A549 (cell line): Measurements from ENCODE around the gene TMEM53.

Experiments used
- CEBPB ChIP-seq, 2 experiments: fragments of >200 bp in 1 of 2; sonication (Bioruptor Twin) in 1 of 2; formaldehyde crosslinking in 1 of 2; IDR thresholded peaks; 2 replicates each; pipeline ENCODE4 v1.6.1; 2012 to 2016
- HOXB13 ChIP-seq: fragments of 250-450 bp; sonication (Bioruptor Pico); IDR thresholded peaks from 2 replicates; pipeline ENCODE4 v1.5.0; 2020; ENCODE audit warnings: low read depth, mild to moderate bottlenecking, moderate library complexity
- JUNB ChIP-seq: fragments of >200 bp; sonication (Bioruptor Twin); formaldehyde crosslinking; IDR thresholded peaks from 2 replicates; pipeline ENCODE4 v1.6.1; 2016
- PBX3 ChIP-seq: IDR thresholded peaks from 2 replicates; pipeline ENCODE4 v1.6.1; 2012
- POLR2A ChIP-seq: IDR thresholded peaks from 2 replicates; pipeline ENCODE4 v1.6.1; 2012; ENCODE audit warnings: mild to moderate bottlenecking, low read length
- RCOR1 ChIP-seq: fragments of 150-350 bp; IDR thresholded peaks from 2 replicates; pipeline ENCODE4 v1.6.1; 2014; ENCODE audit warnings: antibody characterized with exemption, low read length, low read depth
- RNF2 ChIP-seq: fragments of 200-600 bp; sonication (generic); IDR thresholded peaks from 2 replicates; pipeline ENCODE4 v1.6.1; 2016; ENCODE audit warnings: low read depth, mild to moderate bottlenecking, antibody characterized with exemption, moderate library complexity, borderline replicate concordance
- SMC3 ChIP-seq: fragments of >200 bp; sonication (Bioruptor Twin); formaldehyde crosslinking; IDR thresholded peaks from 3 replicates; pipeline ENCODE4 v1.6.1; 2018; ENCODE audit warnings: inconsistent platforms
- TP53 ChIP-seq: fragments of 250-450 bp; sonication (Bioruptor Pico); IDR thresholded peaks from 2 replicates; pipeline ENCODE4 v1.5.0; 2021; ENCODE audit warnings: mild to moderate bottlenecking, moderate library complexity
- TF ChIP-seq, protein P1 (sequence below): fragments of >200 bp; sonication (Bioruptor Twin); formaldehyde crosslinking; IDR thresholded peaks from 3 replicates; pipeline ENCODE4 v1.5.1; 2016
- TF ChIP-seq, protein P2 (sequence below): fragments of 200-600 bp; sonication (generic); IDR thresholded peaks from 2 replicates; pipeline ENCODE4 v1.6.1; 2016; ENCODE audit warnings: antibody characterized with exemption, mild to moderate bottlenecking, moderate library complexity

- TF ChIP-seq PBX3 (no peak), POLR2A (no peak), RNF2 (no peak), CEBPB (IDR thresholded peaks at IDR 0.05) (no peak), TP53 (CRISPR knock-in tag) (no peak), JUNB (no peak), HOXB13 (CRISPR knock-in tag) (no peak), RCOR1 (no peak), SMC3 (no peak)
- TF ChIP-seq, protein P1, sequence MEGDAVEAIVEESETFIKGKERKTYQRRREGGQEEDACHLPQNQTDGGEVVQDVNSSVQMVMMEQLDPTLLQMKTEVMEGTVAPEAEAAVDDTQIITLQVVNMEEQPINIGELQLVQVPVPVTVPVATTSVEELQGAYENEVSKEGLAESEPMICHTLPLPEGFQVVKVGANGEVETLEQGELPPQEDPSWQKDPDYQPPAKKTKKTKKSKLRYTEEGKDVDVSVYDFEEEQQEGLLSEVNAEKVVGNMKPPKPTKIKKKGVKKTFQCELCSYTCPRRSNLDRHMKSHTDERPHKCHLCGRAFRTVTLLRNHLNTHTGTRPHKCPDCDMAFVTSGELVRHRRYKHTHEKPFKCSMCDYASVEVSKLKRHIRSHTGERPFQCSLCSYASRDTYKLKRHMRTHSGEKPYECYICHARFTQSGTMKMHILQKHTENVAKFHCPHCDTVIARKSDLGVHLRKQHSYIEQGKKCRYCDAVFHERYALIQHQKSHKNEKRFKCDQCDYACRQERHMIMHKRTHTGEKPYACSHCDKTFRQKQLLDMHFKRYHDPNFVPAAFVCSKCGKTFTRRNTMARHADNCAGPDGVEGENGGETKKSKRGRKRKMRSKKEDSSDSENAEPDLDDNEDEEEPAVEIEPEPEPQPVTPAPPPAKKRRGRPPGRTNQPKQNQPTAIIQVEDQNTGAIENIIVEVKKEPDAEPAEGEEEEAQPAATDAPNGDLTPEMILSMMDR = no peak
- TF ChIP-seq, protein P2, sequence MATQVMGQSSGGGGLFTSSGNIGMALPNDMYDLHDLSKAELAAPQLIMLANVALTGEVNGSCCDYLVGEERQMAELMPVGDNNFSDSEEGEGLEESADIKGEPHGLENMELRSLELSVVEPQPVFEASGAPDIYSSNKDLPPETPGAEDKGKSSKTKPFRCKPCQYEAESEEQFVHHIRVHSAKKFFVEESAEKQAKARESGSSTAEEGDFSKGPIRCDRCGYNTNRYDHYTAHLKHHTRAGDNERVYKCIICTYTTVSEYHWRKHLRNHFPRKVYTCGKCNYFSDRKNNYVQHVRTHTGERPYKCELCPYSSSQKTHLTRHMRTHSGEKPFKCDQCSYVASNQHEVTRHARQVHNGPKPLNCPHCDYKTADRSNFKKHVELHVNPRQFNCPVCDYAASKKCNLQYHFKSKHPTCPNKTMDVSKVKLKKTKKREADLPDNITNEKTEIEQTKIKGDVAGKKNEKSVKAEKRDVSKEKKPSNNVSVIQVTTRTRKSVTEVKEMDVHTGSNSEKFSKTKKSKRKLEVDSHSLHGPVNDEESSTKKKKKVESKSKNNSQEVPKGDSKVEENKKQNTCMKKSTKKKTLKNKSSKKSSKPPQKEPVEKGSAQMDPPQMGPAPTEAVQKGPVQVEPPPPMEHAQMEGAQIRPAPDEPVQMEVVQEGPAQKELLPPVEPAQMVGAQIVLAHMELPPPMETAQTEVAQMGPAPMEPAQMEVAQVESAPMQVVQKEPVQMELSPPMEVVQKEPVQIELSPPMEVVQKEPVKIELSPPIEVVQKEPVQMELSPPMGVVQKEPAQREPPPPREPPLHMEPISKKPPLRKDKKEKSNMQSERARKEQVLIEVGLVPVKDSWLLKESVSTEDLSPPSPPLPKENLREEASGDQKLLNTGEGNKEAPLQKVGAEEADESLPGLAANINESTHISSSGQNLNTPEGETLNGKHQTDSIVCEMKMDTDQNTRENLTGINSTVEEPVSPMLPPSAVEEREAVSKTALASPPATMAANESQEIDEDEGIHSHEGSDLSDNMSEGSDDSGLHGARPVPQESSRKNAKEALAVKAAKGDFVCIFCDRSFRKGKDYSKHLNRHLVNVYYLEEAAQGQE = no peak
Measured at GRCh38 chr1:44640200-44640853, 34.0 kb downstream of the TMEM53 start.
